Ovary (tissue), 9 donors: ENCODE results near the gene DENND2D. TPM values are rescaled to one million over a fixed set of nuclear protein-coding genes. Genes with fewer than 3 reads are reported as not detected.

Experiments used
- DNase-seq, 5 donors: peaks; one replicate each; pipeline ENCODE4 v3.0.0-alpha.2; 2019 to 2020
- H3K27ac ChIP-seq, 2 donors: fragments of 200-600 bp; one replicate each; pipeline versions ENCODE4 v1.5.1 to v1.8.0; 2019 to 2022
- H3K27me3 ChIP-seq: fragments of 200-600 bp; one replicate; pipeline ENCODE4 v1.8.0; 2022
- H3K36me3 ChIP-seq: fragments of 200-600 bp; sonication (generic); one replicate; pipeline ENCODE4 v1.5.1; 2019
- H3K4me1 ChIP-seq: one replicate; pipeline ENCODE4 v1.8.1; 2013; ENCODE audit warnings: mild to moderate bottlenecking, moderate library complexity; ENCODE audit not compliant: insufficient read depth
- H3K4me3 ChIP-seq: fragments of 200-600 bp; sonication (generic); one replicate; pipeline ENCODE4 v1.5.1; 2017
- H3K9me3 ChIP-seq, 2 donors: fragments of 200-600 bp in 1 of 2; sonication (generic) in 1 of 2; one replicate each; pipeline versions ENCODE4 v1.5.1 to v1.8.1; 2013 to 2019; ENCODE audit warnings: mild to moderate bottlenecking in 1 of 2, moderate library complexity in 1 of 2
- EP300 ChIP-seq: sonication (generic); formaldehyde crosslinking; IDR thresholded peaks from one replicate; pipeline ENCODE4 v1.6.1; 2017; ENCODE audit warnings: antibody characterized with exemption
- POLR2A ChIP-seq: fragments of 450-650 bp; IDR thresholded peaks from one replicate; pipeline ENCODE4 v1.6.1; 2017; ENCODE audit warnings: antibody characterized with exemption, mild to moderate bottlenecking, moderate library complexity
- WGBS, 3 donors: extraction: QIAGEN DNeasy Blood & Tissue Kit in 1 of 3; methylation state at CpG; one replicate each; pipeline versions ENCODE4 v1.1.5 to v1.1.7; 2013 to 2017; 5-methylcytosine and 5-hydroxymethylcytosine counted together
- intact Hi-C, 4 donors: fragments of 100-400 bp; cut with DNase I; formaldehyde crosslinking; loops; one replicate each; pipeline versions ENCODE4 v1.11.0 to v1.15.1; 2022 to 2023
- polyA plus RNA-seq, 2 donors: library from polyadenylated mRNA; stranded (reverse); fragments of 200-250 nt in 1 of 2; fragments of 350-450 nt in 1 of 2; fragmentation: Illumina TruSeq in 1 of 2; extraction: RNeasy Lipid Tissue Mini Kit (QIAGEN cat#74804) in 1 of 2; gene quantifications; one replicate each; pipeline ENCODE4 v1.2.3, GENCODE V29; 2013 to 2014
- total RNA-seq, 7 donors: library from RNA; depleted of rRNA in 2 of 7; stranded (reverse); fragments of >200 nt in 2 of 7; fragmentation: NEBNext Ultra II Directional in 3 of 7; extraction: Animal tissue kit (Norgen Biotek cat#: 25700) in 3 of 7; gene quantifications; one replicate each; pipeline versions ENCODE4 v1.1.0 to v1.2.4, GENCODE V29; 2016 to 2023
- TF ChIP-seq, protein P1 (sequence below), 3 donors: fragments of 450-650 bp in 2 of 3; fragments of 200-600 bp in 1 of 3; IDR thresholded peaks; one replicate each; pipeline versions ENCODE4 v1.5.1 to v1.8.0; 2016 to 2022; ENCODE audit warnings: antibody characterized with exemption in 3 of 3, mild to moderate bottlenecking in 1 of 3
- donor health status: DM: no; HTN: no; CAD: no; lungs with moderate emphysema.
- donor health status: DM: no; HTN: no; CAD: no.
- donor health status: Bipolar disorder and iron deficiency.
- donor health status: DM: yes; HTN: yes; CAD: no.
- donor health status: DM: no; HTN: no; CAD: no.
- donor health status: DM: yes; HTN: yes; CAD: no.

DENND2D gene
- total and polyA plus RNA-seq, 9 donors: 2.5 to 19.0 (median 9.5) TPM

DNA sequence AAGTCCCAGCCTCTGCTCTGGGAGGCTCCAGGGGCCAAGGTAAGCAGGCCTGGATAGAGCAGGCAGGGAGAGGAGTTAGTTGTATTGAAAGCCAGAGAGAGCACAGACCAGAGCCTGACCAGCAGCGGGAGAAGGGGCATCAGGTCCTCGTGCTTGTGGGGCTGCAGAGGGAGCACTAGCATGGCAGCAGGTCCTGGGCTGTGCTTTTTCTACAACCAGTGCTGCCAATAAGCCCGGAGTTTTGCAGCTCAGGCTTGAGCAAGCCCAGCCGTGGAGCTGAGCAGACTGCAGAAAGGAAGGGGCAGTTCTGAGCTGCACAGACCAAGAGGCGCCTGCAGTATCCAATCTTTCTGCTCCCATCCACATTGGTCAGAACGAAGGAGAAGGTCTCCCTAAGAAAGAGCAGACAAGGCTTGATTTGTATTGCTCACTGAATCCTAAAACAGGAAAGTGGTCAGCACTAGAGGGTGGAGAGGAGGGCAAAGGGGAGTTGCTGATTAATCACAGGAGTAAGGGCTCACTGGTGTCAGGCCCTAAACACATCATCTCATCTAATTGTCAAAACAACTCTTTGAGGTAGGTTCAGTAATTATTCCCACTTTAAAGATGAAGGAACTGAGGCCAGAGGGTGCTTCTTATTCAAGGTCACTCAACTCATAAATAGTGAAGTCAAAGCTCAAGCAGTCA, 2.7 kb downstream of the DENND2D start:
- Histone ChIP-seq H3K27me3 (no peaks in the 10 kb centered on the region), H3K4me1 (peaks cover 3% of the 10 kb centered on the region), H3K36me3 (no peaks in the 10 kb centered on the region), H3K27ac (no peak overlapping the region), H3K9me3 (no peaks in the 10 kb centered on the region), H3K4me3 (no peak overlapping the region)
- intact Hi-C loops: no loop called here
- 62 to 83% (median 72%) methylated on average over 6 of the region's 6 CpGs for WGBS, 3 donors
- DNase-seq: no peak
- TF ChIP-seq POLR2A: no peak
- TF ChIP-seq EP300: no peak
- TF ChIP-seq, protein P1, sequence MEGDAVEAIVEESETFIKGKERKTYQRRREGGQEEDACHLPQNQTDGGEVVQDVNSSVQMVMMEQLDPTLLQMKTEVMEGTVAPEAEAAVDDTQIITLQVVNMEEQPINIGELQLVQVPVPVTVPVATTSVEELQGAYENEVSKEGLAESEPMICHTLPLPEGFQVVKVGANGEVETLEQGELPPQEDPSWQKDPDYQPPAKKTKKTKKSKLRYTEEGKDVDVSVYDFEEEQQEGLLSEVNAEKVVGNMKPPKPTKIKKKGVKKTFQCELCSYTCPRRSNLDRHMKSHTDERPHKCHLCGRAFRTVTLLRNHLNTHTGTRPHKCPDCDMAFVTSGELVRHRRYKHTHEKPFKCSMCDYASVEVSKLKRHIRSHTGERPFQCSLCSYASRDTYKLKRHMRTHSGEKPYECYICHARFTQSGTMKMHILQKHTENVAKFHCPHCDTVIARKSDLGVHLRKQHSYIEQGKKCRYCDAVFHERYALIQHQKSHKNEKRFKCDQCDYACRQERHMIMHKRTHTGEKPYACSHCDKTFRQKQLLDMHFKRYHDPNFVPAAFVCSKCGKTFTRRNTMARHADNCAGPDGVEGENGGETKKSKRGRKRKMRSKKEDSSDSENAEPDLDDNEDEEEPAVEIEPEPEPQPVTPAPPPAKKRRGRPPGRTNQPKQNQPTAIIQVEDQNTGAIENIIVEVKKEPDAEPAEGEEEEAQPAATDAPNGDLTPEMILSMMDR (IDR thresholded peaks at IDR 0.05): no peak

DNA sequence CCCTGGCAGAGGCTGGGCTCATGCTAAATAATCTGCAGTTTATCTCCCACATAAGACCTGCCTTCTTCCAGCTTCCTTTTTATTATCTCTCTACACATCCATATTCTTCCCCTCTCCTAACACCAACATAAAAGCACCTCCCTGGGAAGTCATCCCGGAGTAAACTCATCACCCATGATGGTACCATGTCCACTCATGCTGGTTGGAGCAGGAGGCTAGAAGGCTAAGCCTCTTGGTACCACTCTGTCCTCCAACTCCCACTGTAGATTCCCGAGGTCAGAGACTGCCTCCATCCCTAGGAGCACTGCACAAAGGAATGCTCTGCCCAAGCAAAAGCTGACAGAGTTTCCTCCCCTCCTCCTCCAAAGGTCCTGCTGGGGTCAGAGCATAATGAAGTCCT, 4.2 kb downstream of the DENND2D start:
- TF ChIP-seq POLR2A: no peak
- 84 to 91% (median 87%) methylated on average over 2 of the region's 2 CpGs for WGBS, 3 donors
- no peaks in the 10 kb centered on the region for H3K27me3 ChIP-seq

DNA sequence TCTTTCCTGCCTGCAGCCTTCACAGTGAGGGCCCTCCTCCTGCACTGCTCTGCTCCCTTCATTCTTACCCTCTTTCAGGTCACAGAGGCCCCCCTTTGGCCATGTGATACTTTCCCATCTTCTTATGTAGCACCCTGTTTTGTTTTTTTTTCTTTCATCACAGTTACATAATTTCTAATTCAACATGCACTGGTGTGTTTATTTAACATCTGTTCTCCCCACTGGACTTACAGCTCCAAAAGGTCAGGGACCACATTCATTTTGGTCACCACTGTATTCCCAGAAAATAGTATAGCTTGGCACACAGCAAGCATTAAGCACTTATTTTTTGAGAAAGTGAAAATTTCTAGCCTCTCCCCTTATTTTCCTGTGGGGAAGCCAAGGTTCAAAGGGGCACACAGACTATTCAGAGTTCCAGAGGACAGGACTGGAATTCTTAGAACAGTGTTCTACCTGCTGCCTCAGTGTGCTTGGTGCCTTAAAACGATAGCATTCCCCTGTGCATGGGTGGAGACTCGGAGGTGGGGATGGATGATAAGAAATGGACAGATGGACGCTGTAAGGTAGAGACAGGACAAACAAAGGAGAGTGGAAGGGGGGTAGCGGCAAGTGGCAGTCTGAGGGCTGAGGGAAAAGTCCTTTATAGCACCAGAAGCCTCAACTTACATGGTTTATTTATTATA, 5.3 kb downstream of the DENND2D start:
- peak in 2 of 5 donors; percentile 19 for DNase-seq
- no peak overlapping the region for H3K4me3 ChIP-seq
- no peak overlapping the region for H3K27ac ChIP-seq
- H3K9me3 ChIP-seq: no peaks in the 10 kb centered on the region
- peaks cover 5% of the 10 kb centered on the region for H3K4me1 ChIP-seq
- no peaks in the 10 kb centered on the region for H3K27me3 ChIP-seq
- no peaks in the 10 kb centered on the region for H3K36me3 ChIP-seq
- WGBS, 3 donors: 61 to 62% (median 62%) methylated on average over 4 of the region's 4 CpGs
- intact Hi-C loops: no loop called here
- TF ChIP-seq, protein P1 (IDR thresholded peaks at IDR 0.05): no peak
- TF ChIP-seq POLR2A: no peak
- TF ChIP-seq EP300: no peak

More for the DNA sequence above, 4.2 kb downstream of the DENND2D start:
- no peak for DNase-seq
- intact Hi-C loops: no loop called here
- no peak overlapping the region for H3K27ac ChIP-seq
- no peaks in the 10 kb centered on the region for H3K9me3 ChIP-seq
- H3K36me3 ChIP-seq: no peaks in the 10 kb centered on the region
- peaks cover 5% of the 10 kb centered on the region for H3K4me1 ChIP-seq
- no peak overlapping the region for H3K4me3 ChIP-seq

- Histone ChIP-seq H3K4me1 (peaks cover 5% of the 10 kb centered on the region), H3K36me3 (no peaks in the 10 kb centered on the region), H3K9me3 (no peaks in the 10 kb centered on the region), H3K27ac (no peak overlapping the region), H3K27me3 (no peaks in the 10 kb centered on the region), H3K4me3 (no peak overlapping the region)
- WGBS, 3 donors: 93 to 96% (median 94%) methylated on average over 3 of the region's 3 CpGs
- intact Hi-C loops: no loop called here
- no peak for DNase-seq
- no peak for TF ChIP-seq POLR2A
- TF ChIP-seq EP300: no peak
- TF ChIP-seq, protein P1 (IDR thresholded peaks at IDR 0.05): no peak
These were observed 6.5 kb downstream of the DENND2D start for GRCh38 chr1:111193712-111194480.
